ENCODE measurements around the gene MUC22.
"Not testable (repeated sequence)": the region's sequence is repeated elsewhere in the genome, so short reads cannot be mapped to it uniquely, and the experiment has no call there.

Gene MUC22

GRCh38 chr6:31000067-31000860, 10.0 kb upstream of the MUC22 start:
- DNase-seq, result not testable (repeated sequence)

DNA sequence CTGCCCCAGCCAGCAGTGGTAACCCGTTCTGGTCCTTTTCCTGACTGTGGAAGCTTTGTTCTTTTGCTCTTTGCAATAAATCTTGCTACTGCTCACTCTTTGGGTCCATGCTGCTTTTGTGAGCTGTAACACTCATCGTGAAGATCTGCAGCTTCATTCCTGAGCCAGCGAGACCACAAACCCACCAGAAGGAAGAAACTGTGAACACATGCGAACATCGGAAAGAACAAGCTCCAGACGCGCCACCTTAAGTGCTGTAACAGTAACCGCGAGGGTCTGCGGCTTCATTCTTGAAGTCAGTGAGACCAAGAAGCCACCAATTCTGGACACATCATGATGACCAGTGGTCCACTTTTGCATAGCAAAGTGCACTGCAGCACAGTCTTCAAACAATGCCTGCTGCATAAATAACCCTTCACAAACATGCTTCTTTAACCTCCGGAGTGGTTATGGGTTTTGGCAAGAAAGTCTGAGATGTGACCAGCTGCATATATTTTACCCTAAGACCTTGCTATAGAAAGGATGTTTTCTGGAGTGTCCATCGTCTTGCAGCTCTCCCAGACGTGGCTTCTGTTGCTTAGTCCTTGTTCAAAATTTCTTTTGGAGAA, 8.9 kb upstream of the MUC22 start:
- no peak for DNase-seq

DNA sequence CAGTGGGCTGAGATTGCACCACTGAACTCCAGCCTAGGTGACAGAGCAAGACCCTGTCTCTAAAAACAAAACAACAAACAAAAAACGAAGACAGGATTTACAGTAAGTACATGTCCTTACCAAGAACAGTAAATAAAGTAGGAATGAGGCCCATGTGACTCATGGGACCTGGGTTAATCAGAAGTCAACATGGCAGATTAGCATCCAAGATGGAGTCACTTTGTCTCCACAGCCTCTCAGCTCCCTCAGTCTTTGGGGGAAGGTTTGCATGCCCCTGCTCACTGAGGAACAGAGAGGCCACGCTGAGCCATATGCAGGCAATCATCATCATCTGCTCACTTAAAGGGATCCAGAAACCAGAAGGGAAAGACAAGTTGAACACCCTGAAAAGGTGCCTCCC, 7.8 kb upstream of the MUC22 start:
- DNase-seq, result no peak

DNA sequence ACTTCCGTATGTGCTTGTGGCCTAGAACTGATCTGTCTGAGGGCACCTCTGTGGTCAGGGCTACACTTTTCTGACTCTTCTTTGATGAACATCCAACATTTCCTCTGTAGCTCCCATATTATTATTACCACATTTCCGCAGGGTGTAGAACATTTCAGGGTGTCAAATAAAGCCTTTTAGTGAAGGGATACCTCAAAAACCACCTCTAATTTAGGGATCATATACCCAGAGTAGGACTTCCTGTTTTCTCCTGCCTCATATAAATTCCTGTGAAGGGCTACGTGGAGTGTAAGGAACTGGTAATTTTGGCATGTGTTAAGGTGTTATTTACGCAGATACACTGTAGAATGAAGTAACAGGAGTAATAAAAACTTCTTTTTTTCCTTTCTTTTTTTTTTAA, 5.5 kb upstream of the MUC22 start:
- DNase-seq, result no peak

GRCh38 chr6:31005249-31006020, 4.8 kb upstream of the MUC22 start:
- DNase-seq, result no peak

GRCh38 chr6:31007694-31008093, 2.6 kb upstream of the MUC22 start:
- DNase-seq, result no peak

- no peak for DNase-seq
These were observed 2.1 kb upstream of the MUC22 start for GRCh38 chr6:31008165-31008564.

- no peak for DNase-seq
These were observed 543 bp upstream of the MUC22 start for GRCh38 chr6:31009731-31010130.

DNA sequence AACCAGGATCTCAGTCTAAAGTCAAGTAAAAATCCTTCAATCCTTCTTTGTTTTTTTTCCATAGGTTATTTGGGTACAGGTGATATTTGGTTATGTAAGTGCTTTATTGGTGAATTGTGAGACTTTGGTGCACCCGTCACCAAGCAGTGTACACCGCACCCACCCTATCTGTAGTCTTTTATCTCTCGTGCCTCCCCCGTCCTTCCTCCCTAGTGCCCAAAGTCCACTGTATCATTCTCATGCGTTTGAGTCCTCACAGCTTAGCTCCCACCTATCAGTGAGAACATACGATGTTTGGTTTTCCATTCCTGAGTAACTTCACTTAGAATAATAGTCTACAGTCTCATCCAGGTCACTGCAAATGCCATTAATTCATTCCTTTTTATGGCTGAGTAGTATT, 879 bp downstream of the MUC22 start:
- no peak for DNase-seq

- DNase-seq, result no peak
These were observed 6.5 kb downstream of the MUC22 start for GRCh38 chr6:31016659-31017299.

DNA sequence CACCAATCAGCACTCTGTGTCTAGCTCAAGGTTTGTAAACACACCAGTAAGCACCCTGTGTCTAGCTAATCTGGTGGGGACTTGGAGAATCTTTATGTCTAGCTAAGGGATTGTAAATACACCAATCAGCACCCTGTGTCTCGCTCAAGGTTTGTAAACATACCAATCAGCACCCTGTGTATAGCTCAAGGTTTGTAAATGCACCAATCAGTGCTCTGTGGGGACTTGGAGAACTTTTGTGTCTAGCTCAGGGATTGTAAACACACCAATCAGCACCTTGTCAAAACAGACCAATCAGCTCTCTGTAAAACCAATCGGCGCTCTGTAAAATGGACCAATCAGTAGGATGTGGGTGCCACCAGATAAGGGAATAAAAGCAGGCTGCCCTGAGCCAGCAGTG, 7.2 kb downstream of the MUC22 start:
- DNase-seq, result not testable (repeated sequence)

- DNase-seq, result no peak
These were observed 9.8 kb downstream of the MUC22 start for GRCh38 chr6:31020057-31020456.

DNA sequence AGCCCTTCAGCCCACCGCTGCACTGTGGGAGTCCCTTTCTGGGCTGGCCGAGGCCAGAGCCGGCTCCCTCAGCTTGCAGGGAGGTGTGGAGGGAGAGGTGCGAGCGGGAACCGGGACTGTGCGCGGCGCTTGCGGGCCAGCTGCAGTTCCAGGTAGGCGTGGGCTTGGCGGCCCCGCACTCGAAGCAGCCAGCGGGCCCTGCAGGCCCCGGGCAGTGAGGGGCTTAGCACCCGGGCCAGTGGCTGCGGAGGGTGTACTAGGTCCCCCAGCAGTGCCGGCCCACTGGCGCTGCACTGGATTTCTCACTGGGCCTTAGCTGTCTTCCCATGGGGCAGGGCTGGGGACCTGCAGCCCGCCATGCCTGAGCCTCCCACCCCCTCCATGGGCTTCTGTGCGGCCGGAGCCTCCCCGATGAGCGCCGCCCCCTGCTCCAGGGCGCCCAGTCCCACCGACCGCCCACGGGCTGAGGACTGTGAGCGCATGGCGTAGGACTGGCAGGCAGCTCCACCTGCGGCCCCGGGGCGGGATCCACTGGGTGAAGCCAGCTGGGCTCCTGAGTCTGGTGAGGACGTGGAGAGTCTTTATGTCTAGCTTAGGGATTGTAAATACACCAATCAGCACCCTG, 10.5 kb downstream of the MUC22 start:
- DNase-seq, result not testable (repeated sequence)

DNA sequence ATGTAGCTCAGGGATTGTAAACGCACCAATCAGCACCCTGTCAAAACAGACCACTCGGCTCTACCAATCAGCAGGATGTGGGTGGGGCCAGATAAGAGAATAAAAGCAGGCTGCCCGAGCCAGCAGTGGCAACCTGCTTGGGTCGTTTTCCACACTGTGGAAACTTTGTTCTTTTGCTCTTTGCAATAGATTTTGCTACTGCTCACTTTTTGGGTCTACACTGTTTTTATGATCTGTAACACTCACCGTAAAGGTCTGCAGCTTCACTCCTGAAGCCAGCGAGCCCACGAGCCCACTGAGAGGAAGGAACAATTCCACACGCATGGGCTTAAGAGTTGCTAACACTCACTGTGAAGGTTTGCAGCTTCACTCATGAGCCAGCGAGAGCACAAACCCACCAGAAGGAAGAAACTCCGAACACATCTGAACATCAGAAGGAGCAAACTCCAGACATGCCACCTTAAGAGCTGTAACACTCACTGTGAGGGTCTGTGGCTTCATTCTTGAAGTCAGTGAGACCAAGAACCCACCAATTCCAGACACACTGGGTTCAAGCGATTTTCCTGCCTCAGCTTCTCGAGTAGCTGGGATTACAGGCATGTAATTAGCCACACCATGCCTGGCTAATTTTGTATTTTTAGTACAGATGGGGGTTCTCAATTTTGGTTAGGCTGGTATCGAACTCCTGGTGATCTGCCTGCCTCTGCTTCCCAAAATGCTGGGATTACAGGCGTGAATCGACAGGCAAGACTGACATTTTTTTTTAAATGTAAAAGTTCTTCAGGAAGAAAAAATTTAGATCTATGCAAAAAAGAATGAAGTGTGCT, 11.6 kb downstream of the MUC22 start:
- not testable (repeated sequence) for DNase-seq

- no peak for DNase-seq
These were observed 15.3 kb downstream of the MUC22 start for GRCh38 chr6:31025595-31025994.

GRCh38 chr6:31031095-31031494, 20.8 kb downstream of the MUC22 start:
- DNase-seq, result no peak

DNA sequence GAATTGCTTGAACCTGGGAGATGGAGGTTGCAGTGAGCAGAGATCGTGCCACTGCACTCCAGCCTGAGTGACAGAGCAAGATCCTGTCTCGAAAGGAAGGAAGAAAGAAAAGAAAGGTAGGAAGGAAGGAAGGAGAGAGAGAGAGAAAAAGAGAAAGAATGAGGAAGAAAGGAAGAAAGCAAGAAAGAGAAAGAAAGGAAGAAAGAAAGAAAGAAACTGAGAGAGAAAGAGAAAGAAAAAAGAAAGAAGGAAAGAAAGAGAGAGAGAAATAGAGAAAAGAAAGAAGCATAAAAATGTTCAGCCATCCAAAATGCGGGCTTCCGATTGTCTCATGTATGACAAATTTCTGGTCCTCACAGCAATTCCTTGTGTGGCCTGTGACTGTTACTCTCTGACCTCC, 22.8 kb downstream of the MUC22 start:
- no peak for DNase-seq

GRCh38 chr6:31035862-31036497, 25.7 kb downstream of the MUC22 start:
- no peak for DNase-seq

DNA sequence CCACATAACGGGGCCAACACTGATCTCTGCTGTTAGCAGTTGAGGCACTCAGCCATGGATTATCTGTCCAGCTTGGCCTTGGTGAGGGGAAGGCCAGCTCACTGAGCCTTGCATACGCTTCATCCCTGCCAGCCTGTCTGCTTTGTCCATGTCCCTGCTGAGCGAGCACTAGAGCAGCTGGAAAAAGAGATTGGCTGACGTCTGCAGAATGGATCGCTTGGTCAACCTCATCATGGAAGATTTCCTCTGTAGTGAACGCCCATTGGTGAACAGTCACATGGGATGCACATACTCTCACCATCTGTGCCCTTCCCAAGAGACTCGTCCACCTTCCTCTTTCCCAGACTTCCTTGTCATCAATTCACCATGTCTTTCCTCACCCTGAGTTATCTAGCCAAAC, 26.9 kb downstream of the MUC22 start:
- DNase-seq, result no peak

DNA sequence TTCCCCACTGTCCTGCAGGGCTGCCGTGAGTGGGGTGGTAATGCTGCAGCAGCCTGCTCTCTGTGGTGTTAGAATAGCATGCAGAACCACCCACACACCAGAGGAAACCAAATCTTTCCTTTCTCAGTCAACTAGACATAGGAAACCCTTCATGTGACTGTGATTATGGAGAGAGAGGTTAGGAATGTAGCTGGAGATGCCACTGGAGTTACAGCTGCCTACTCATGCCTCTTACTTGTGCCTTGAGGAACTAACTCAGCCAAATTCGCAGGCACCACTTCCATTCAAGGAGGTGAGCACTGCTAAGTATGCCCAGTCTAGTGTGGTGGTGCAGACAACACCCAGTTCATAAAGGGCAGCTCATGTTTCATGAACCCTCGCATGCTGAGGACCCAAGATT, 27.4 kb downstream of the MUC22 start:
- DNase-seq, result no peak

GRCh38 chr6:31038559-31038958, 28.3 kb downstream of the MUC22 start:
- no peak for DNase-seq

GRCh38 chr6:31040801-31041200, 30.5 kb downstream of the MUC22 start:
- DNase-seq, result no peak

Measured in NCI-H1417 treated with DMSO at 0.1 percent for 48 hours (cell line).